Activated CD8-positive, alpha-beta T cell treated with anti-CD3 and anti-CD28 coated beads, Interleukin-2, amount 10 ng/mL, durations not matched to agents 7 days and 5 days (primary cell): ENCODE measurements around the gene ARHGEF26. TPM values are rescaled to one million over a fixed set of nuclear protein-coding genes. Genes with fewer than 3 reads are reported as not detected.
A peak's percentile ranks its signal among the peaks of the same experiment; 100 is the strongest.

ENCODE experiments used
- ATAC-seq: fragments of 150-1000 bp; cut with Tn5 transposase; one replicate; pipeline ENCODE4 v1.10.0; 2021; ENCODE audit warnings: moderate library complexity
- CTCF ChIA-PET: fragments of 350-600 bp; sonication (Branson Sonifier 250); formaldehyde crosslinking; loops from one replicate; lab custom pipeline; 2021; ENCODE audit warnings: antibody characterized with exemption; lab: Charles Lee
- POLR2A ChIA-PET: fragments of 350-600 bp; sonication (Branson Sonifier 250); formaldehyde crosslinking; loops from one replicate; lab custom pipeline; 2021; ENCODE audit warnings: antibody characterized with exemption; lab: Charles Lee
- DNase-seq: peaks from one replicate; pipeline ENCODE4 v3.0.0-alpha.2; 2020
- H3K27ac Mint-ChIP-seq: one replicate; pipeline ENCODE4 v1.8.0; 2021; ENCODE audit warnings: mild to moderate bottlenecking, mixed read lengths
- H3K27me3 Mint-ChIP-seq: one replicate; pipeline ENCODE4 v1.8.0; 2021; ENCODE audit warnings: low read depth, mixed read lengths
- H3K36me3 Mint-ChIP-seq: one replicate; pipeline ENCODE4 v1.8.0; 2021; ENCODE audit warnings: low read depth, mixed read lengths
- H3K4me1 Mint-ChIP-seq: one replicate; pipeline ENCODE4 v1.8.0; 2021; ENCODE audit warnings: low read depth, mixed read lengths
- H3K4me3 Mint-ChIP-seq: one replicate; pipeline ENCODE4 v1.8.0; 2021; ENCODE audit warnings: mild to moderate bottlenecking, mixed read lengths
- H3K9me3 Mint-ChIP-seq: one replicate; pipeline ENCODE4 v1.8.0; 2022; ENCODE audit warnings: mixed read lengths; ENCODE audit not compliant: insufficient read depth
- total RNA-seq, 2 experiments: library from RNA; stranded (reverse); gene quantifications; one replicate each; pipeline ENCODE4 v1.2.3, GENCODE V29; 2021

ARHGEF26 gene
- total RNA-seq, 2 experiments from 2014 or later, result 0.08 TPM; not detected in 1

DNA sequence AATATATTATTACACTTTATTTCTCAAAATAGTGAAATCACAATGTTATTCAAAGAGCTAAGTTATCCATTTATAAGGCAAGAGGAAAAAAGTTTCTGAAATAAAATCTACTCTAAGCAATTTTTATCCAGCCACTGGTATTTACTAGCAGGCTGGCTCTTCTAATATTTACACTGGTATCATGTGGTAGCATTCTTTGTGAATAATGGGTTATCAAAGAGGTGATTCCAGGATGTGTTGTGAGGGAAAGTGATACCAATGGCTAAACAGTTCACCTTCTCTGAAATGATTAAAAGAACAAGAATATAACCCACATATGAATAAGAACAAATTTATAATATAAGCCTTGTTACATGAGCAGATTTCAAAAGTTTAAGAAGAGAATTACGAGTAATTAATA lies 159.0 kb downstream of the ARHGEF26 start:
- Mint-ChIP-seq H3K4me1 (no peaks in the 10 kb centered on the region), H3K9me3 (no peaks in the 10 kb centered on the region), H3K27ac (no peak overlapping the region), H3K36me3 (peaks cover 64% of the 10 kb centered on the region), H3K4me3 (no peak overlapping the region), H3K27me3 (no peaks in the 10 kb centered on the region)
- POLR2A ChIA-PET, result no interaction called here
- ATAC-seq, result no peak
- DNase-seq, result no peak
- CTCF ChIA-PET, result interaction anchor here (0.9 kb wide), 1 partner anchor 14 kb away, joined by 3 read pairs; no protein-coding TSS in a partner anchor

DNA sequence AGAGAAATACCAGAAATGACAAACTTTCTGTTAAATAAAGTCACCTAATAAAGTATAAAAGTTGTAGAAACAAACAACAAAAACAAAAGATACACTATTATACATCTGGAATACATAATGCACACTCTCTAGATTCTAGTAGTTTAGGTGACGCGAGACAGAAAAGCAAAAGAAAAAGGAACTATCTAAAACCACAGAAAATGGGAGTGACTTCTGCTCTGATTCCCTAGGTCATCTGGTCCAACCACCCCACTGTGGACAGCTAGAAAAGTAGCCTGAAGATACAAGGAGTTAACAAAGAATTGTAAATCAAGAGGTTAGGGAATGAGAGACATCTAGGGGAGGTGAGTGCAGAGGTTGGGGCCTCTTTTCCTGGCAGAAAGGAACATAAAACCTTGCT lies 164.0 kb downstream of the ARHGEF26 start:
- H3K36me3 Mint-ChIP-seq, result peaks cover 62% of the 10 kb centered on the region
- ChIA-PET CTCF (interaction anchor here (1.9 kb wide), 1 partner anchor 32 kb away, joined by 6 read pairs; no protein-coding TSS in a partner anchor), POLR2A (no interaction called here)
- no peak for DNase-seq
- no peaks in the 10 kb centered on the region for H3K27me3 Mint-ChIP-seq
- peak overlapping the region; percentile 23 for H3K27ac Mint-ChIP-seq
- H3K9me3 Mint-ChIP-seq, result no peaks in the 10 kb centered on the region
- H3K4me3 Mint-ChIP-seq, result no peak overlapping the region
- no peaks in the 10 kb centered on the region for H3K4me1 Mint-ChIP-seq
- no peak for ATAC-seq

DNA sequence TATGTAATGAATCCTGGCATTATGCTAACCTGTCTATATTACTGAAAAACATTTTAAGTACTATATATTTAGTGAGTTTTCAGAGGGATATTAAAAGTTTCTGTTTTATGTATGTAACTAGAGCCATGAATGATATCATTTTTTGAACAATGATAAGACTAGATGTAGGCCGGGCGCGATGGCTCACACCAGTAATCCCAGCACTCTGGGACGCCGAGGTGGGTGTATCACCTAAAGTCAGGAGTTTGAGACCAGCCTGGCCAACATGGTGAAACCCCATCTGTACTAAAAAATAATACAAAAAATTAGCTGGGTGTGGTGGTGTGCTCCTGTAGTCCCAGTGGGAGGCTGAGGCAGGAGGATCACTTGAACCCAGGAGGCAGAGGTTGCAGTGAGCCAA lies 169.0 kb downstream of the ARHGEF26 start:
- Mint-ChIP-seq H3K4me3 (no peak overlapping the region), H3K9me3 (no peaks in the 10 kb centered on the region), H3K36me3 (peaks cover 53% of the 10 kb centered on the region), H3K4me1 (no peaks in the 10 kb centered on the region), H3K27me3 (no peaks in the 10 kb centered on the region), H3K27ac (no peak overlapping the region)
- POLR2A ChIA-PET, result no interaction called here
- DNase-seq (no peak), ATAC-seq (no peak)
- CTCF ChIA-PET, result no interaction called here

DNA sequence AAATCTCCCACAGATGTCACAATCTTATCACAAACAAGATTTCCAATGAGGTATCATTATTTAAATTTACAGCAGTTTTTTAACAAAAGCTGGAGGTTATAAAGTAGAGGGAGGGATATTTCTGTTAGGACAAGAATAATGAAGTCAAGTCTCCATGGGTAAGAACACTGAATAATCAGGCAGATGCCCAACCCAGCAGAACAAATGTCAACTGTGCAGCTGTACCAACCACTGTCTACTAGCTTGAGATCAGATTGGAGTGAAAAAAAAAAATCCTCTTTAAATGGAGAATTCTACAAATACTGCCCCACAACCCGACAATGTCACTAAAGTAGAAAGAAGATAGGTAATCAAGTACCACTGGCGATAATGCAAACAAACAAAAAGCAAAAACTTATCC lies 172.8 kb downstream of the ARHGEF26 start:
- H3K9me3 Mint-ChIP-seq, result no peaks in the 10 kb centered on the region
- peaks cover 46% of the 10 kb centered on the region for H3K36me3 Mint-ChIP-seq
- POLR2A ChIA-PET, result no interaction called here
- DNase-seq, result no peak
- no peak overlapping the region for H3K27ac Mint-ChIP-seq
- no peak for ATAC-seq
- no peaks in the 10 kb centered on the region for H3K4me1 Mint-ChIP-seq
- CTCF ChIA-PET, result interaction anchor here (1.7 kb wide), 1 partner anchor 14 kb away, joined by 3 read pairs; no protein-coding TSS in a partner anchor
- no peak overlapping the region for H3K4me3 Mint-ChIP-seq
- H3K27me3 Mint-ChIP-seq, result no peaks in the 10 kb centered on the region

DNA sequence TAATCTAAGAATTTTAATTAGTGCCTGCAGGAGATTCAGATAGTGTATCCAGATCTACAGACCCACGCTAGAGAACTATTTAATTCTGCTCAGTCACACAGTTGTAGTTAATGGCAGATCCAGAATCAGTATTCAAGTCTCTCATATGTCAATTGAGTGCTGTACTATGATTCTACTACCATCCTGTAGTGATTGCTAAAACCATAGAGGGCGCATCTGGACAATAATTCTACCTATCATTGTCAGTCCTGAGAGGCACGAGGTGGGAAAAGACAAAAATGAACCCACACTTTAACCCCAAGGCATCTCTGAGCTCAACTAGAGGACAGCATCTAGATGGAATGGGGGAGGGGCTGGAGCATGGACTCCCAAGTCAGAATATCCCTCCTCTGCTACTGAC lies 180.4 kb downstream of the ARHGEF26 start:
- Mint-ChIP-seq H3K27me3 (no peaks in the 10 kb centered on the region), H3K4me1 (no peaks in the 10 kb centered on the region), H3K9me3 (no peaks in the 10 kb centered on the region), H3K27ac (no peak overlapping the region), H3K4me3 (no peak overlapping the region), H3K36me3 (peaks cover 52% of the 10 kb centered on the region)
- DNase-seq (no peak), ATAC-seq (no peak)
- CTCF ChIA-PET, result interaction anchor here (0.7 to 1.6 kb wide), 2 partner anchors 15 to 27 kb away, joined by 3 to 4 read pairs; no protein-coding TSS in a partner anchor
- POLR2A ChIA-PET, result no interaction called here

DNA sequence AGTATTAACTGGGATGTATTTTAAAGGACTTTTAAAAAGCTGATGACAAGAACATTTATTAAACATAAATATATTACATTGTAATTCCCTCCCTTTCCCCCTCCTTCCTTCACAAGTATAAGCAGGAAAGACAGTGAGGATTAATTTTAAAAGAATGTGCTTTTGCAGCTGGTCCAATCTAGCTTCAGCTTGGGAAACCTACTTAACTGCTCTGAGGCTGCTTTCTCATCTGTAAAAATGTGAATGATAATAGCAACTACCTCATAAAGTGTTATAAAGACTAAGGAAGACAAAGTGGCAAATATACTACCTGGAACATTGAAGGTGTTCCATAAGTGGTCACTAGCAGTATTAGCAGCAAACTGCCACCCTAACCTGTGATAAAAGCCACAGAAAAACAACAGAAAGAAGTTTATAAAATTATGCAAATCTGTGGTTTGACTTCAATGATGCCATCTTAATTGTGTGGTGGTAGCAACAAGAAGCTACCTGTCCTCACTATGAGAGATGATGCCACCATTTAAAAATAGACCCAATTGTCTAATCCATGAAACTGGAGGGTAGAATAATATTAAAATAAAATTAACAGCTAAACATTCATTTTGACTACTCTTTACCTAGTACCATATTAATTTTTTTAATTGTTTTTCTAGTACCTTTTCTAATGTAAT lies 183.1 kb downstream of the ARHGEF26 start:
- H3K9me3 Mint-ChIP-seq, result no peaks in the 10 kb centered on the region
- ChIA-PET POLR2A (interaction anchor here (0.6 kb wide), 1 partner anchor 21 kb away, joined by 3 read pairs; no protein-coding TSS in a partner anchor), CTCF (no interaction called here)
- no peaks in the 10 kb centered on the region for H3K27me3 Mint-ChIP-seq
- peaks cover 10% of the 10 kb centered on the region for H3K4me1 Mint-ChIP-seq
- no peak overlapping the region for H3K4me3 Mint-ChIP-seq
- no peak for DNase-seq
- H3K27ac Mint-ChIP-seq, result no peak overlapping the region
- ATAC-seq, result no peak
- peaks cover 62% of the 10 kb centered on the region for H3K36me3 Mint-ChIP-seq

DNA sequence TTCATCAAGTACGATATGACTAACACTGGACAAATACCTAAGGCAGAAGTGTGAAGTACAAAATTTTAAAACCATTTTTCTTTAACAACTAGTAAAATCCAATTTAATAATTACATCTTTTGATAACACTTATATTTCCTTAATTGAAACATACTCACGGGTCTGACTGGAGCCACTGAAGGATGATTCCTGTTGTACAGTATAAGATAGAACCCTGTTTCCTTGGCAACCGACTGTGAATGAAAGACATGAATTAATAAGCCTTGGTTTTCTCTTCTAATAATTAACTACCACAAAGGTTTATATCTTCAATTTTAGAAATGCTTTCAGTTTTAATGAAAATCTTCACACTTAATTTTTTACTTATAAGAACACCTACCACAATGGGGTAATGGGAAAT lies 183.7 kb downstream of the ARHGEF26 start:
- ChIA-PET POLR2A (no interaction called here), CTCF (no interaction called here)
- Mint-ChIP-seq H3K36me3 (peaks cover 67% of the 10 kb centered on the region), H3K4me3 (no peak overlapping the region), H3K4me1 (peaks cover 13% of the 10 kb centered on the region), H3K27me3 (no peaks in the 10 kb centered on the region), H3K27ac (no peak overlapping the region), H3K9me3 (no peaks in the 10 kb centered on the region)
- DNase-seq (no peak), ATAC-seq (no peak)

DNA sequence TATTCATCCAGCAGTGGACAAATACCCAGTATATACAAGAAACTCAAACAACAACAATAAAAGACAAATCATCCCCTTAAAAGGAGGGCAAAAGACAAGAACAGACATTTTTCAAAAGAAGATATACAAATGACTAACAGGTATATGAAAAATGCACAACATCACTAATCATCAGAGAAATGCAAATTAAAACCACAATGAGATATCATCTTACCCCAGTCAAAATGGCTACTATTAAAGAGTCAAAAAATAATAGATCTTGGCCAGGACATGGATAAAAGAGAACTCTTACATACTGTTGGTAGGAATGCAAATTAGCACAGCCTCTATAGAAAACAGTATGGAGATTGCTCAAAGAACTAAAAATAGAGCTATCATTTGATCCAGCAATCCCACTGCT lies 186.2 kb downstream of the ARHGEF26 start:
- no peak for DNase-seq
- CTCF ChIA-PET, result no interaction called here
- Mint-ChIP-seq H3K4me1 (peaks cover 13% of the 10 kb centered on the region), H3K27me3 (no peaks in the 10 kb centered on the region), H3K4me3 (no peak overlapping the region), H3K36me3 (peaks cover 57% of the 10 kb centered on the region), H3K9me3 (no peaks in the 10 kb centered on the region), H3K27ac (no peak overlapping the region)
- no peak for ATAC-seq
- POLR2A ChIA-PET, result no interaction called here

Other genes with a start within 250 kb of the ARHGEF26 start
- gene DHX36, start 203.1 kb downstream of the ARHGEF26 start, total RNA-seq, result 10 to 100 TPM; 66.7 to 67.7 TPM